Measurements from ENCODE around the gene USP48.

Gene USP48

DNA sequence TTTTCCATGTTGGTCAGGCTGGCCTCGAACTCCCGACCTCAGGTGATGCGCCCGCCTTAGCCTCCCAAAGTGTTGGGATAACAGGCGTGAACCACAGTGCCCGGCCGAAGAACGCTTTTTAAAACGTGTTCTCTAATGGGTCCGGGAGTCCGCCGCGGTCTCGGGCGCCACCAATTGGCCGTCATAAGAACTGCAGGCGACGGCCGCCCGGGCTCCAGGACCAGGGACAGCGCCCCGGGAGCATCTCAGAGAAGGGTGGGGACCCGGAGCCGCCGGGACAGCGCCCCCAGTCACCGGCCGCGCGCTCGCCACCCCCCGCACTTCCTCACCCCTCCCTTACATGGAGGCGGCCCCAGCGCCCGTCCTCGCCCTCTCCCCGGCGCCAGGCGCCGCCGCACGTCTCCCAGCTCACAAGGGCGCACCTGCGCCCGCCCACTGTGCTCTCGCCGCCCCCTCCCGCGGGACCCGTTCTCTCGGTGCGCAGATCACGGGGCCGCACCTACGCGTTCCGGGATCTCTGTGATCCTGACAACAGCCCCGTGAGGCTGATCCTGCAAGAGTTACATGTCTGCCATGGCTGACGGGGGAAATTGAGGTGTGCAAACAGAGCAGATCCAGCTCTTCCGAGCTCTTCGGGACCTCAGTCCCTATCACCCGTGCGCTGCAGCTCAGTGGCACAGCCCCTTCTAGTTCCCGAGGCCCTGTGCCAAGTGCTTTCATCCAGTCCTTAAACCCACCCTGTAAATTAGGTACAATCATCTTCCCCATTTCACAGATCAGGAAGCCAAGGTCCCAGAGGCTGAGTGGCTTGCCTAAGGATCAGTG is 123.6 kb downstream of the USP48 start:
- DNase-seq (ENCODE audit: low spot score): peak; percentile 97
- TF ChIP-seq, protein P1, sequence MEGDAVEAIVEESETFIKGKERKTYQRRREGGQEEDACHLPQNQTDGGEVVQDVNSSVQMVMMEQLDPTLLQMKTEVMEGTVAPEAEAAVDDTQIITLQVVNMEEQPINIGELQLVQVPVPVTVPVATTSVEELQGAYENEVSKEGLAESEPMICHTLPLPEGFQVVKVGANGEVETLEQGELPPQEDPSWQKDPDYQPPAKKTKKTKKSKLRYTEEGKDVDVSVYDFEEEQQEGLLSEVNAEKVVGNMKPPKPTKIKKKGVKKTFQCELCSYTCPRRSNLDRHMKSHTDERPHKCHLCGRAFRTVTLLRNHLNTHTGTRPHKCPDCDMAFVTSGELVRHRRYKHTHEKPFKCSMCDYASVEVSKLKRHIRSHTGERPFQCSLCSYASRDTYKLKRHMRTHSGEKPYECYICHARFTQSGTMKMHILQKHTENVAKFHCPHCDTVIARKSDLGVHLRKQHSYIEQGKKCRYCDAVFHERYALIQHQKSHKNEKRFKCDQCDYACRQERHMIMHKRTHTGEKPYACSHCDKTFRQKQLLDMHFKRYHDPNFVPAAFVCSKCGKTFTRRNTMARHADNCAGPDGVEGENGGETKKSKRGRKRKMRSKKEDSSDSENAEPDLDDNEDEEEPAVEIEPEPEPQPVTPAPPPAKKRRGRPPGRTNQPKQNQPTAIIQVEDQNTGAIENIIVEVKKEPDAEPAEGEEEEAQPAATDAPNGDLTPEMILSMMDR (IDR thresholded peaks at IDR 0.05; ENCODE audit: extremely low read depth, insufficient read depth, missing control alignments): peak; percentile 95
- in situ Hi-C loops (cut with MboI; ENCODE audit: low pct_unique_long_range_greater_than_20kb, low sequenced_read_pairs, unreplicated experiment): no loop called here

DNA sequence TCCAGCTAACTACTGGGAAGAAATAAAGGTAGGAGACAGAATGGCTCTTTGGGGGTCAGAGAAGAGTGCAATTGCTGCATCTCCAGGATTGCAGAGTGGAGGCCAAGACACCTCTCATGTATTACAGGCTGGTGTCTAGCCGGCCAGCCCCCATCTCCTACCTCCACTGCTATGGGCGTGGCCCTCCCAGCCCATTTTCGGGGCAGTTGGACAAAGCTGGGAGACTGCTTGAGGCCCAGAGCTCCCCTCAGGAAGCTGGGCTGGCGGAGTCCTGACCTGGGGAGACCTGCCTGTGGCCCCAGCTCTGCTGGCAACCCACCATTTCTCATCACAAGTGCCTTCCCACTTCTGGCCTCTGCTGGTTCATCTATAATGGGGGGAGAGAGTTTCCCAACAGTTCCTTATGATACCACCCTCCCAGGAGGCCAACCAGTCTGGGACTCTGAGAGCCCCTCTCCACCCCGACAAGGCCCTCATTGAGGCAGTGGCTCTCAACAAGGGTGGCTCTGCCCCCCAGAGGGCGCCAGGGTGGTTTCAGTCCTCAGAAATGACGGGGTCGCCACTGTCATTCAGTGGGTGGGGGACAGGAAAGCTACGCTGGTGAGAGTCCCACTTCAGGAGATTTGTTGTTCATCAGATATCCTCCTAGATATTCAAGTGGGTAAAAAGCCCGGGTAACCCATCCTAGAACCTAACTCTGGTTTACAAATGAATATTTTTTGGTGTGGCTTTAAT is 125.3 kb downstream of the USP48 start:
- DNase-seq (ENCODE audit: low spot score): no peak
- in situ Hi-C loops (cut with MboI; ENCODE audit: low pct_unique_long_range_greater_than_20kb, low sequenced_read_pairs, unreplicated experiment): no loop called here
- TF ChIP-seq, protein P1 (IDR thresholded peaks at IDR 0.05; ENCODE audit: extremely low read depth, insufficient read depth, missing control alignments): no peak

DNA sequence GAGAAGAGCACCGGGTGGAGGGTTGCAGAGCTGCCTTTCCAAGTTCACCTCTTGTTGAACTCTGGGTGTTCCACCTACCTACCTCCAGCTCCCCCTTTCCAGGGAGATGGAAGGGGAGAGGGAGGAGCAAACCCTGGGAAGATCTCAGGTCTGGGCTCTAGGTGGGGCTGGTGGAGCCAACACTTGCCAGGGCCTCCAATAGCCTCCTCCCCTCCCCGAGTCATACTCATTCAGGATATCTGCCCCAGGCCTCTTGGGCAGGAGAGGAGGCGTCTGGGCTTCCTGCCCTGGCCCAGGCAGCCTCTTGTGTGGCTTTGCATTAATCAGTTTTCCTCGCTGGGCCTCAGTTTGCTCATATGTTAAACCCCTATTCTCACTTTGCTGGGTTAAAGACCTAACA is 127.2 kb downstream of the USP48 start:
- in situ Hi-C loops (cut with MboI; ENCODE audit: low pct_unique_long_range_greater_than_20kb, low sequenced_read_pairs, unreplicated experiment): no loop called here
- TF ChIP-seq, protein P1 (IDR thresholded peaks at IDR 0.05; ENCODE audit: extremely low read depth, insufficient read depth, missing control alignments): peak; percentile 0
- no peak for DNase-seq (ENCODE audit: low spot score)

GRCh38 chr1:21655259-21655658 is 127.7 kb downstream of the USP48 start:
- DNase-seq (ENCODE audit: low spot score): no peak
- TF ChIP-seq, protein P1 (IDR thresholded peaks at IDR 0.05; ENCODE audit: extremely low read depth, insufficient read depth, missing control alignments): no peak
- in situ Hi-C loops (cut with MboI; ENCODE audit: low pct_unique_long_range_greater_than_20kb, low sequenced_read_pairs, unreplicated experiment): no loop called here

DNA sequence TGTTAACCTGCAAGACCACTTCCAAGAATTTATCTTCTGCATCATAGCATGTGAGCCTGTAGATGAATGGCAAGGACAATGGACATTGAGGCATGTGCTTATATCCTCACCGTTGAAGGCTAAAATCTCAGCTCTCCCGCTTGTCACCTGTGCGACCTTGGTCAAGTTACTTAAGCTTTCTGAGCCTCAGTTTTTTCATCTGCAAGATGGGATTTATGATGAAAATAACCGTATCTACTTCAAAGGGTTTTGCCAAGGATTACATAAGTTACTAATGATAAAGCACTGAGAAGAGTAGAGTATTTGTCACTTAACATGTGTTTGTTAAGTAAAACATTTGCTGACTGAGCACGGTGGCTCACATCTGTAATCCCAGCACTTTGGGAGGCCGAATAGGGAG is 128.7 kb downstream of the USP48 start:
- in situ Hi-C loops (cut with MboI; ENCODE audit: low pct_unique_long_range_greater_than_20kb, low sequenced_read_pairs, unreplicated experiment): no loop called here
- TF ChIP-seq, protein P1 (IDR thresholded peaks at IDR 0.05; ENCODE audit: extremely low read depth, insufficient read depth, missing control alignments): no peak
- DNase-seq (ENCODE audit: low spot score): no peak

GRCh38 chr1:21653744-21654100 is 129.2 kb downstream of the USP48 start:
- in situ Hi-C loops (cut with MboI; ENCODE audit: low pct_unique_long_range_greater_than_20kb, low sequenced_read_pairs, unreplicated experiment): no loop called here
- no peak for DNase-seq (ENCODE audit: low spot score)
- TF ChIP-seq, protein P1 (IDR thresholded peaks at IDR 0.05; ENCODE audit: extremely low read depth, insufficient read depth, missing control alignments): no peak

All from GM13977 (cell line).